ENCODE measurements around the gene ROR2. TPM values are rescaled to one million over a fixed set of nuclear protein-coding genes. Genes with fewer than 3 reads are reported as not detected.

Gene ROR2
- total and polyA plus RNA-seq, 4 donors: 0.13 to 0.84 (median 0.52) TPM

- TF ChIP-seq NR2F2 (IDR thresholded peaks at IDR 0.05): no peak
- TF ChIP-seq ATF3 (IDR thresholded peaks at IDR 0.05): no peak
- no peak for TF ChIP-seq GABPA (IDR thresholded peaks at IDR 0.05 in 1 of 2, conservative IDR thresholded peaks at IDR 0.05 in 1 of 2)
- TF ChIP-seq ZBTB33 (IDR thresholded peaks at IDR 0.05): no peak
- no peak for TF ChIP-seq RXRA (IDR thresholded peaks at IDR 0.05)
- H3K36me3 ChIP-seq (ENCODE audit: control insufficient read depth in 4 of 4, insufficient read depth in 3 of 4, low read depth in 1 of 4, low read length in 3 of 4): no peaks in the 10 kb centered on the region
- no peak overlapping the region for H3K4me3 ChIP-seq (ENCODE audit: low read depth in 1 of 3, low read length in 3 of 3)
- H3K9me3 ChIP-seq (ENCODE audit: control insufficient read depth in 4 of 4, low read length in 3 of 4): no peaks in the 10 kb centered on the region
- no peak overlapping the region for H3K9ac ChIP-seq (ENCODE audit: low read depth in 1 of 2, low read length in 2 of 2)
- H3K27ac ChIP-seq (ENCODE audit: low read depth in 1 of 2, low read length in 2 of 2): no peak overlapping the region
- H3K4me1 ChIP-seq (ENCODE audit: control insufficient read depth in 4 of 4, insufficient read depth in 4 of 4, low read length in 3 of 4): peaks cover 0 to 6% (median 3%) of the 10 kb centered on the region in 4 donors
- DNase-seq (ENCODE audit: low spot score): no peak
- H3K27me3 ChIP-seq (ENCODE audit: control insufficient read depth in 4 of 4, insufficient read depth in 4 of 4, low read length in 3 of 4): peaks cover 0 to 3% (median 0%) of the 10 kb centered on the region in 4 donors
- 57% methylated on average over 11 of the region's 11 CpGs for WGBS
Measured at GRCh38 chr9:91902475-91903125, 47.4 kb downstream of the ROR2 start.

GRCh38 chr9:91900797-91901177 lies 49.2 kb downstream of the ROR2 start:
- Histone ChIP-seq H3K9me3 (ENCODE audit: control insufficient read depth in 4 of 4, low read length in 3 of 4) (no peaks in the 10 kb centered on the region), H3K27me3 (ENCODE audit: control insufficient read depth in 4 of 4, insufficient read depth in 4 of 4, low read length in 3 of 4) (peaks cover 0 to 3% (median 0%) of the 10 kb centered on the region in 4 donors), H3K4me3 (ENCODE audit: low read depth in 1 of 3, low read length in 3 of 3) (no peak overlapping the region), H3K36me3 (ENCODE audit: control insufficient read depth in 4 of 4, insufficient read depth in 3 of 4, low read depth in 1 of 4, low read length in 3 of 4) (no peaks in the 10 kb centered on the region), H3K9ac (ENCODE audit: low read depth in 1 of 2, low read length in 2 of 2) (no peak overlapping the region), H3K27ac (ENCODE audit: low read depth in 1 of 2, low read length in 2 of 2) (no peak overlapping the region), H3K4me1 (ENCODE audit: control insufficient read depth in 4 of 4, insufficient read depth in 4 of 4, low read length in 3 of 4) (peaks cover 0 to 6% (median 0%) of the 10 kb centered on the region in 4 donors)
- 61% methylated on average over 3 of the region's 3 CpGs for WGBS
- no peak for DNase-seq (ENCODE audit: low spot score)
- no peak for TF ChIP-seq RXRA (IDR thresholded peaks at IDR 0.05)
- no peak for TF ChIP-seq EGR1 (IDR thresholded peaks at IDR 0.05; ENCODE audit: low read depth in 2 of 2)
- no peak for TF ChIP-seq HNF4A (conservative IDR thresholded peaks at IDR 0.05)
- no peak for TF ChIP-seq FOXA1 (IDR thresholded peaks at IDR 0.05)
- no peak for TF ChIP-seq ATF3 (IDR thresholded peaks at IDR 0.05)
- no peak for TF ChIP-seq JUND (IDR thresholded peaks at IDR 0.05)
- no peak for TF ChIP-seq CTCF (IDR thresholded peaks at IDR 0.05; ENCODE audit: low read depth, low read length, missing input control)
- TF ChIP-seq GABPA (IDR thresholded peaks at IDR 0.05 in 1 of 2, conservative IDR thresholded peaks at IDR 0.05 in 1 of 2): no peak
- no peak for TF ChIP-seq TAF1 (conservative IDR thresholded peaks at IDR 0.05)
- TF ChIP-seq ZBTB33 (IDR thresholded peaks at IDR 0.05): no peak

Data from liver (tissue), 9 donors.